HG03432 (cell line): Measurements from ENCODE around the gene BEX3.

ENCODE experiments used
- ATAC-seq: cut with Tn5 transposase; IDR thresholded peaks from one replicate; pipeline ENCODE4 v1.9.1; 2021; ENCODE audit warnings: mild to moderate bottlenecking, moderate library complexity; ENCODE audit not compliant: unreplicated experiment

BEX3 gene

GRCh38 chrX:103418811-103419340, 42.5 kb downstream of the BEX3 start:
- no peak for ATAC-seq

- no peak for ATAC-seq
Measured at GRCh38 chrX:103423955-103424638, 47.8 kb downstream of the BEX3 start.
